ENCODE measurements around the gene PCGF3. TPM values are rescaled to one million over a fixed set of nuclear protein-coding genes. Genes with fewer than 3 reads are reported as not detected.
"Not testable (repeated sequence)": the region's sequence is repeated elsewhere in the genome, so short reads cannot be mapped to it uniquely, and the experiment has no call there.

Gene PCGF3
- total RNA-seq, 1 donor from 2014 or later = 55.4 TPM

GRCh38 chr4:771464-771863, 65.8 kb downstream of the PCGF3 start:
- Mint-ChIP-seq H3K36me3 (ENCODE audit: low read depth) (peaks cover 25% of the 10 kb centered on the region), H3K9me3 (ENCODE audit: low read depth) (no peaks in the 10 kb centered on the region), H3K4me3 (ENCODE audit: unreplicated experiment) (no peak overlapping the region), H3K27ac (ENCODE audit: unreplicated experiment) (peak overlapping the region; percentile 36), H3K4me1 (ENCODE audit: low read depth) (peaks cover 44% of the 10 kb centered on the region), H3K27me3 (ENCODE audit: low read depth) (no peaks in the 10 kb centered on the region)
- DNase-seq (ENCODE audit: low spot score) = peak; percentile 59
- no peak for TF ChIP-seq CTCF (IDR thresholded peaks at IDR 0.05)

- H3K4me3 Mint-ChIP-seq (ENCODE audit: unreplicated experiment) = no peak overlapping the region
- peak; percentile 19 for DNase-seq (ENCODE audit: low spot score)
- H3K27me3 Mint-ChIP-seq (ENCODE audit: low read depth) = no peaks in the 10 kb centered on the region
- H3K9me3 Mint-ChIP-seq (ENCODE audit: low read depth) = no peaks in the 10 kb centered on the region
- H3K36me3 Mint-ChIP-seq (ENCODE audit: low read depth) = peaks cover 23% of the 10 kb centered on the region
- peaks cover 46% of the 10 kb centered on the region for H3K4me1 Mint-ChIP-seq (ENCODE audit: low read depth)
- peak overlapping the region; percentile 32 for H3K27ac Mint-ChIP-seq (ENCODE audit: unreplicated experiment)
- TF ChIP-seq CTCF (IDR thresholded peaks at IDR 0.05) = no peak
These were observed 66.5 kb downstream of the PCGF3 start for GRCh38 chr4:772118-772517.

- DNase-seq (ENCODE audit: low spot score) = peak; percentile 50
- H3K27me3 Mint-ChIP-seq (ENCODE audit: low read depth) = no peaks in the 10 kb centered on the region
- peak overlapping the region; percentile 17 for H3K27ac Mint-ChIP-seq (ENCODE audit: unreplicated experiment)
- no peaks in the 10 kb centered on the region for H3K9me3 Mint-ChIP-seq (ENCODE audit: low read depth)
- H3K36me3 Mint-ChIP-seq (ENCODE audit: low read depth) = peaks cover 25% of the 10 kb centered on the region
- H3K4me1 Mint-ChIP-seq (ENCODE audit: low read depth) = peaks cover 50% of the 10 kb centered on the region
- H3K4me3 Mint-ChIP-seq (ENCODE audit: unreplicated experiment) = no peak overlapping the region
- no peak for TF ChIP-seq CTCF (IDR thresholded peaks at IDR 0.05)
These were observed 67.1 kb downstream of the PCGF3 start for GRCh38 chr4:772776-773175.

- peaks cover 54% of the 10 kb centered on the region for H3K4me1 Mint-ChIP-seq (ENCODE audit: low read depth)
- H3K9me3 Mint-ChIP-seq (ENCODE audit: low read depth) = no peaks in the 10 kb centered on the region
- no peak overlapping the region for H3K4me3 Mint-ChIP-seq (ENCODE audit: unreplicated experiment)
- peak; percentile 48 for DNase-seq (ENCODE audit: low spot score)
- no peak for TF ChIP-seq CTCF (IDR thresholded peaks at IDR 0.05)
- H3K27ac Mint-ChIP-seq (ENCODE audit: unreplicated experiment) = peak overlapping the region; percentile 8
- H3K36me3 Mint-ChIP-seq (ENCODE audit: low read depth) = peaks cover 25% of the 10 kb centered on the region
- H3K27me3 Mint-ChIP-seq (ENCODE audit: low read depth) = no peaks in the 10 kb centered on the region
These were observed 67.6 kb downstream of the PCGF3 start for GRCh38 chr4:773214-773613.

- not testable (repeated sequence) for H3K27ac Mint-ChIP-seq (ENCODE audit: unreplicated experiment)
- peaks cover 25% of the 10 kb centered on the region for H3K36me3 Mint-ChIP-seq (ENCODE audit: low read depth)
These were observed 68.9 kb downstream of the PCGF3 start for GRCh38 chr4:774419-775092.

GRCh38 chr4:775485-775884, 69.9 kb downstream of the PCGF3 start:
- H3K4me3 Mint-ChIP-seq (ENCODE audit: unreplicated experiment); H3K27me3 Mint-ChIP-seq (ENCODE audit: low read depth); H3K9me3 Mint-ChIP-seq (ENCODE audit: low read depth); DNase-seq (ENCODE audit: low spot score): not testable (repeated sequence)
- peak overlapping the region; percentile 36 for H3K27ac Mint-ChIP-seq (ENCODE audit: unreplicated experiment)
- H3K36me3 Mint-ChIP-seq (ENCODE audit: low read depth) = peaks cover 23% of the 10 kb centered on the region
- H3K4me1 Mint-ChIP-seq (ENCODE audit: low read depth) = peaks cover 62% of the 10 kb centered on the region

More at GRCh38 chr4:774419-775092, 68.9 kb downstream of the PCGF3 start:
- H3K4me3 Mint-ChIP-seq (ENCODE audit: unreplicated experiment); H3K9me3 Mint-ChIP-seq (ENCODE audit: low read depth); H3K27me3 Mint-ChIP-seq (ENCODE audit: low read depth): not testable (repeated sequence)
- peaks cover 58% of the 10 kb centered on the region for H3K4me1 Mint-ChIP-seq (ENCODE audit: low read depth)
- DNase-seq (ENCODE audit: low spot score) = peak; percentile 49

All from chondrocyte (in vitro differentiated cells).